ENCODE data around the gene PAQR9. TPM values are rescaled to one million over a fixed set of nuclear protein-coding genes. Genes with fewer than 3 reads are reported as not detected.

The PAQR9 gene
- total RNA-seq, 1 donor from 2014 or later: not detected

DNA sequence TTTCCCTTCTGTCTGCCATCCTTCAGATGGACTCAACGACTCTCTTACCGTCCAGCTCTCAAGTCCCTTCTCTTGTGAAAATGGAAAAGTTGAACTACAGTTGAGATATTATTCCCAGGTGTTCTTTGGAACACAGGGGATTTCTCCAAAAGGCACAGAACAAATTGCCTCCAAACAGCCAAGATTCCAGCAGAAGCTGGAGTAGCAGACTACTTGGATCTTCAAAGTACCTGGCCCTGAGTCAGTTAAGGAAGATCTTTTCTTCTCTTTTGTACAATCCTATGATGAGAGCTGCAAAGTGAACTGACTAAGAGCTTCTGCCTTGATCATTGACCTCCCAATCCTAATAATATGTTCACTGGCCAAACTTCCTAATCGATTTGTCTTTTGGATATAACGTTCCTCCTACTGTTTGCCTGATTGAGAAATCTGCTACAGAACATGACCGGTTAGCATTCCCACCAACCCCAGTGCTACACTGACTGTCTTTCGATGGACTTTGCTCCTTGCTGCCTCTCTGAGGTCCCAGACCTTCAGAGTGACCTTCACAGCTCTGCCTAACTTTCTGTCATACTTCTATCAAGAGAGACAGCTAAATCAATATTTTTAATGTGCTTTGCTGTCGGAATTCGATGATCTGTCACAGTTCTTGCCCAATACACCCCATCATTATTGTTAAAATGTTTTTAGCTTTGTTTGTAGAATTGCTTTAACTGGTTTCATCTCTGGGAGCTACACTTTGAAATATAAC is 21.9 kb downstream of the PAQR9 start:
- intact Hi-C loops (cut with DNase I): no loop called here
- no peaks in the 10 kb centered on the region for H3K4me1 ChIP-seq
- H3K36me3 ChIP-seq: no peaks in the 10 kb centered on the region
- no peak overlapping the region for H3K4me3 ChIP-seq
- no peak overlapping the region for H3K27ac ChIP-seq
- TF ChIP-seq POLR2A (IDR thresholded peaks at IDR 0.05) (no peak), POLR2AphosphoS5 (IDR thresholded peaks at IDR 0.05; ENCODE audit: insufficient read depth in 1 of 2, low read depth in 1 of 2) (no peak), CTCF (IDR thresholded peaks at IDR 0.05) (no peak)
- no peak for DNase-seq (ENCODE audit: extremely low spot score in 2 of 2)
- H3K9me3 ChIP-seq: no peaks in the 10 kb centered on the region
- H3K27me3 ChIP-seq: no peaks in the 10 kb centered on the region

GRCh38 chr3:142940472-142940871 is 23.0 kb downstream of the PAQR9 start:
- no peak overlapping the region for H3K27ac ChIP-seq
- TF ChIP-seq POLR2AphosphoS5 (IDR thresholded peaks at IDR 0.05; ENCODE audit: insufficient read depth in 1 of 2, low read depth in 1 of 2) (no peak), POLR2A (IDR thresholded peaks at IDR 0.05) (no peak), CTCF (IDR thresholded peaks at IDR 0.05) (no peak)
- H3K4me3 ChIP-seq: no peak overlapping the region
- H3K9me3 ChIP-seq: no peaks in the 10 kb centered on the region
- intact Hi-C loops (cut with DNase I): no loop called here
- H3K27me3 ChIP-seq: no peaks in the 10 kb centered on the region
- no peaks in the 10 kb centered on the region for H3K4me1 ChIP-seq
- no peak for DNase-seq (ENCODE audit: extremely low spot score in 2 of 2)
- H3K36me3 ChIP-seq: no peaks in the 10 kb centered on the region

GRCh38 chr3:142940000-142940399 is 23.5 kb downstream of the PAQR9 start:
- intact Hi-C loops (cut with DNase I): no loop called here
- Histone ChIP-seq H3K27ac (no peak overlapping the region), H3K4me1 (no peaks in the 10 kb centered on the region), H3K36me3 (no peaks in the 10 kb centered on the region), H3K27me3 (no peaks in the 10 kb centered on the region), H3K9me3 (no peaks in the 10 kb centered on the region), H3K4me3 (no peak overlapping the region)
- TF ChIP-seq POLR2A (IDR thresholded peaks at IDR 0.05): no peak
- no peak for TF ChIP-seq POLR2AphosphoS5 (IDR thresholded peaks at IDR 0.05; ENCODE audit: insufficient read depth in 1 of 2, low read depth in 1 of 2)
- DNase-seq (ENCODE audit: extremely low spot score in 2 of 2): no peak

GRCh38 chr3:142935963-142936362 is 27.5 kb downstream of the PAQR9 start:
- Histone ChIP-seq H3K4me1 (no peaks in the 10 kb centered on the region), H3K9me3 (no peaks in the 10 kb centered on the region), H3K27ac (no peak overlapping the region), H3K4me3 (no peak overlapping the region), H3K27me3 (no peaks in the 10 kb centered on the region), H3K36me3 (no peaks in the 10 kb centered on the region)
- intact Hi-C loops (cut with DNase I): no loop called here
- DNase-seq (ENCODE audit: extremely low spot score in 2 of 2): no peak
- TF ChIP-seq POLR2A (IDR thresholded peaks at IDR 0.05) (no peak), CTCF (IDR thresholded peaks at IDR 0.05) (no peak), POLR2AphosphoS5 (IDR thresholded peaks at IDR 0.05; ENCODE audit: insufficient read depth in 1 of 2, low read depth in 1 of 2) (no peak)

- TF ChIP-seq CTCF (IDR thresholded peaks at IDR 0.05): no peak
- TF ChIP-seq POLR2A (IDR thresholded peaks at IDR 0.05): no peak
- TF ChIP-seq POLR2AphosphoS5 (IDR thresholded peaks at IDR 0.05; ENCODE audit: insufficient read depth in 1 of 2, low read depth in 1 of 2): no peak
- no peak for DNase-seq (ENCODE audit: extremely low spot score in 2 of 2)
- intact Hi-C loops (cut with DNase I): no loop called here
- H3K9me3 ChIP-seq: no peaks in the 10 kb centered on the region
- no peaks in the 10 kb centered on the region for H3K27me3 ChIP-seq
- H3K27ac ChIP-seq: no peak overlapping the region
- H3K4me3 ChIP-seq: no peak overlapping the region
- H3K4me1 ChIP-seq: no peaks in the 10 kb centered on the region
- no peaks in the 10 kb centered on the region for H3K36me3 ChIP-seq
Measured at GRCh38 chr3:142934887-142935269, 28.6 kb downstream of the PAQR9 start.
